Central memory CD4-positive, alpha-beta T cell (primary cell): Measurements from ENCODE around the gene CLCN3.
"Not testable (repeated sequence)": the region's sequence is repeated elsewhere in the genome, so short reads cannot be mapped to it uniquely, and the experiment has no call there.

Source experiments
- DNase-seq: peaks from one replicate; pipeline ENCODE4 v3.0.0; 2022

Gene CLCN3

GRCh38 chr4:169618286-169618685 is 2.1 kb upstream of the CLCN3 start:
- DNase-seq = no peak

DNA sequence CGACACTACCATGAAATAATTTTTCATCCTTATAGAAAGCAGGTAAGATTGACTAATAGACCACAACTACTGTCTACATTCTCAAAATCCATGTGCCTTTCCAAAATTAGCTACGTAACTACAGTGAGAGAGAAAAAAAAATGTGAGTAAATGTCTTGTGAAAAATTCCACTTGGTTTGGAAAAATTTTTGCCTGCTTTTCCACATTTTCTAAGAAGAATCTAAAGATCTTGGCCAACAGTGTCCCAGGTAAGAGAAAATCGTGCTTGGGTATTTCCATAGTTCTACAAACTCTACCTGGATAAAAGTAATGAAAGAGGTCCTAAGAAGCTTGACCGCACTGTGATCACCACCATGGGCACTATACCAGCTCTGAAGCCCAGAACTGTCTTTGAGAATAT is 1.4 kb upstream of the CLCN3 start:
- DNase-seq = no peak

DNA sequence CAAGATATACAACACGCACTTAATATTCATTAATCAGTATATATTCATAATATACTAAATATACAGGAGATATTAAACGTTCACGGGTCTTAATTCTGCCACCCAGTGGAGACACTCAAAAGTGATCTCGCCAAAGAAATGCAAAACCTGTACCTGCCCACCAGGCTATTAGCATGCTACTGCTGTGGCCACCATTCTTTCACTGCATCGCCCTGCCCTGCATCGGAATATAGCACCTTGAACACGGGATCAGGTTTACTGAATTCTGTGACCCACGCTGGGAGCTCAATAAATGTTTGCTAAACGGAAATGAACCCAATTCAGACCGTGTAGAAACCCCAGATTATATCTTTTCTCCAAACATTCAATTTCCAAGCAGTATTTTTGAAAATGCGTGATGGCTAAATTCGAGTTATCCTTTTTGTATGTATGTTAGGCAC is 840 bp upstream of the CLCN3 start:
- no peak for DNase-seq

GRCh38 chr4:169620880-169621248 is 486 bp downstream of the CLCN3 start:
- no peak for DNase-seq

DNA sequence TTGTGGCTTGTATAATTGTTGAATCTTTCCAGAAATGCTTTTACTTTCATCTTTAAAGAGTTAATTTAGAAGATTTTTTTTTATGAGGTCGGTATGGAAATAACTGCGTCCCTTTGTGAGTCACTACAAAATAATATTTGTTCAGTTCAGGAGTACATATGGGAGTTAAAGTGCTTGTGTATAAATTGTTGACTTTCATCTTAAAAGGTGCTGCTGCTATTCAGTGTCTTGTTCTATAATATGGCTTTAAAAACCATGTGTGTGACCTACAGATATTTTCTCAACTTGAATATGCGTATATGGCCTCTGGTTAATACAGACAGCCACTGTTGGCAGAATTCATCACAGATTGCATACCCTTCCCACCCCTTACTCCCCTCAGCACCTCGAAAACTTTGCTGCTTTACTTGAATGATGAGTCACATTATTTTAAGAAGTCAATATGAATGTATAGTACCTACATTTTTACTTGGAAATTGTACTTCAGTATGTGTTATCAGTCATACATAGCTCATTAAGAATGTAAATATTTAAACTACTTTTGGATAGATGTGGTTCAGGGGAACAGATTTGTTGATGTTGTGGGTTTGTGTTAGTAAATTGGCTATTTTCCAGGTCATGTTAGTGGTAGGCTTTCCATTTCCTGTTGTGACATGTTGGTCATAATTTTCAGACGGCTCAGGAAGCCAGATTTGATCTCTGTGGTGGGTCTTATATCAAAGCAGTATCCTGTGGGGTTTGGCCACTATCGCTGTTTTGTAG is 1.5 kb downstream of the CLCN3 start:
- DNase-seq = peak; percentile 83

DNA sequence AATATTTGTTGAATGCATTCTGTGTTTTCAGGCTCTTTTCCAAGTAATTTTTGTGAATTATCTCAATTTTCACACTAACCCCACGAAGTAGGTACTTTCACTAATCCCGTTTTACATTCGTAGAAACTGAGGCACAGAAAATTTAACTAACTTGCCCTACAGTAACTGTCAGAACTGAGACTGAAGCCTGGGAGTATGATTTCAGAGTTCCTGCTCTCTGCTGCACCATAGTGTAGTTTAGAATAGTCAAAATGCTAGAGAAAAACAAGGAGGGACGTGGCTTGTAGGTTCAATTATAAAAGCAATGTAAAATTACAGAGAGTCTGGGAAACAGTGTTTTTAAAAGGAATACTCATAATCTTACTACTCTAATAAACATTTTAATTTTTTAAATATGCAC is 2.2 kb downstream of the CLCN3 start:
- no peak for DNase-seq

- DNase-seq = not testable (repeated sequence)
Observed at GRCh38 chr4:169624012-169624411, 3.6 kb downstream of the CLCN3 start.

GRCh38 chr4:169625886-169626285 is 5.5 kb downstream of the CLCN3 start:
- no peak for DNase-seq

DNA sequence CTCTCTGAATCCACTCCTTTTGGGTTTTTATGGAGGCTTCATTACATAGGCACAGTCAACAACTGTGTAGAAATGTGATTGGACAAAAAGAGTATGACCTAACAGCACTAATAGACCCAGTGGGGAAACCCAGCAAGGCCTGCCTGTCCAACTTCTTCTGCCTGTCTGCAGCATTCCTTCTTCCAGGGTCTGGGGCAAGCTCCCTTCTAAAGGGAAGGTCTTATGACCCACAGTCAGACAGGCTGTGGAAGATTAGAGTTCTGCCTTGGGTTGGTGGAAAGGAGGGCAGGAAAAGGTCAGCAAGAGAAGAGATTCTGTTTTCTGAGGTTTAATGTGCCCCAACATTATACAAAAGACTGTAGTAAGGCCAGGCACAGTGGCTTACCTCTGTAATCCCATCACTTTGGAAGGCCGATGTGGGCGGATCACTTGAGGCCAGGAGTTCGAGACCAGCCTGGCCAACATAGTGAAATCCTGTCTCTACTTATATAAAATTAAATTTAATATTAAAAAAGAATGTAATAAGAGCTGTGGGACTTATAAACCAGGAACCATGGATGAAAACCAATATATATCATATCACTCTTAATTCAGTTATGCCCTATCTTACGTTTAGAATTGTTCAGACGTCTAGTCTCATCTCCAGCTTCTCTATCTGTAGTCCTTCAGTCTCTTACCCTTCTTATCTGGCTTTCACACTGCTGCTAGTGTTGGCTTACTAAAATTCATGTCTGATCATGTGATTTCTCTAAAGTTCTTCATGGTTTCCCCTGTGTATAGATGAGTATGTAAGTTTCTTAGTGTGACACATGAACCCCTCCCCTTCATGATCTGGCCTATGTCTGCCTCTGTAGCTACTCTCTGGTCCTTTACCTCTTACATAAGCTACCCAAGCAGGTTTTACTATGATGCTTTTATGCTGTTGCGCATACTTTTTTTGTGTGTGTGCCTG is 6.2 kb downstream of the CLCN3 start:
- DNase-seq = no peak

DNA sequence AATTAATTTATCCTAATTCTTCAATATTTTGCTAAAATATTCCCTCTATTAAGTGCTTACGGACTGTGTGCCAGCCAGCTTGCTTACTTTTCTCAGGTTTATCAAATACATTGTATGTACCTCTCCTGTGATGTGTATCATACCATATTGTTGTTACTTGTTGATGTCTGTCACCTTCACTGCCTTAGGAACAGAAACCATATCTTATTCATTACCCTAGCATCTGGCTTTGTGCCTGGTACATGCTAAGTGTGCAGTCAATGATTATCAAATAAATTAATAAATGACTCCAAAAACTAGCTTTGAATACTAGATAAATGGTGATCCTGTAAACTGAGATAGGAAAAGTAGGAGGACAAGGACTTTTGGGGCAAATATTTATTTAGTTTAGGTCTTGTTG is 6.9 kb downstream of the CLCN3 start:
- DNase-seq = no peak

- DNase-seq = no peak
Observed at GRCh38 chr4:169628579-169628978, 8.2 kb downstream of the CLCN3 start.

DNA sequence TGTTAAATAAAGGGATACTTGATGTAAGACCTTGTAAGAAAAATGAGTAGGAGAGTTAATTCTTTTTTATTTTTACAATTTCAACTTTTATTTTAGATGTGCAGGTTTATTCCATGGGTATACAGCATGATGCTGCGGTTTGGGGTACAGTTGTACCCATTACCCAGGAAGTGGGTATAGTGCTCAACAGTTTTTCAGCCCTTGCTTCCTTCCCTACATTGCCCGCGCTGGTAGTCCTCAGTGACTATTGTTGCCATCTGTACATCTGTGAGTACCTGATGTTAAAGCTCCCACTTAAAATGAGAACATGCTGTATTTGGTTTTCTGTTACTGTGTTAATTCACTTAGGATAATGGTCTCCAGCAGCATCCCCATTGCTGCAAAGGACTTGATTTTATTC is 9.7 kb downstream of the CLCN3 start:
- DNase-seq = no peak

- DNase-seq = no peak
Observed at GRCh38 chr4:169632896-169633295, 12.5 kb downstream of the CLCN3 start.

DNA sequence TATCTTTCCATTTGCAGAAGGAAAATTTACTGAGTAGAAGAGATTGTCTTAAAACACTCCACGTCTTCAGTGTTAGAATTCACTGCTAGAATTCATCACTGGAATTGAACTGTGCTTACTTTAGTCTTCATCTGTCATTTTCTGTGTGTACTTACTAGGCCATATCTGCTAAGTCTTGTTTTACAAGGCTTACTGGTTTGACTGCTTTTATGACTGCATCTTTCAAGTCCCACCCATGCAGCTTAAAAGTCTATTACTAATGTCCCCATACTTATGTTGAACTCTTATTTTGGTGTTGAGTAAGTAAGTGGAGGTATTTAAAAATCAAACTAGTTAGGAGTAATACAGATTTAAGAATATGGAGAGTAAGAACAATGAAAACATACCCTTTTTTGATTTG is 14.6 kb downstream of the CLCN3 start:
- no peak for DNase-seq

- DNase-seq = no peak
Observed at GRCh38 chr4:169640261-169640870, 20.0 kb downstream of the CLCN3 start.

DNA sequence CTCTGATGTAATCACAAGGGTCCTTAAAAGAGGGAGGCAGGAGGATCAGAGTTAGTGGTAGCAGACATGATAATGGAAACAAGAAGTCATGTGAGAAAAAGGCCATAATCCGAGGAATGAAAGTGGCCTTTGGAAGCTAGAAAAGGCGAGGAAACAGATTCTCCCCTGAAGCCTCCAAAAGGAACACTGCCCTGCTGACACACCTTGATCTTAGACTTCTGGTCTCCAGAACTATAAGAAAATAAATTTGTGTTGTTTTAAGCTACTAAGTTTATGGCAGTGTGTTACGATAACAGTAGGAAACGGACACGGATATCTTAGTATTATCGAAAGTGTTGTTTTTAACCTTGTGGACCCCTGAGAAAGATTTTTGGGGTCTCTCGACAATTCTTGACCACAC is 24.4 kb downstream of the CLCN3 start:
- no peak for DNase-seq

DNA sequence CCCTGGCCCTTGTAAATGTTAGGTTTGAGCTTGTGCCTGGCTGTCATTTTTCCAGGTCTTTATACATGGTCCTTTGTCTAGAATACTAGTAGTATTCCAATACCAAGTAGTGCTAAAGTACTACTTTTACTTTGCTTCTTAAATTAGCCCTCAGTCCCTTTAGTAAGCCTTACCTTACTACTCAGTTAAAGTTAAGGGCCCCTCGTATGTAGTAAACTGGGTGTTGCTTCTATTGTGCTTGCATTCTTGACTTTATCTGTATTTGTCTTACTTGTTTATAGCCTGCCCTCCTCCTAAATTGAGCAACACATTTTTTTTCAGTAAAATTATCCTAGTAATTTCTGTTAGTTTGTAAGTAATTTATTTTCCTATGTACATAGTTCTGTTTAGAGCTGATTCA is 25.2 kb downstream of the CLCN3 start:
- DNase-seq = no peak

GRCh38 chr4:169649545-169650226 is 29.3 kb downstream of the CLCN3 start:
- DNase-seq = no peak

GRCh38 chr4:169650227-169650936 is 30.0 kb downstream of the CLCN3 start:
- DNase-seq = no peak

DNA sequence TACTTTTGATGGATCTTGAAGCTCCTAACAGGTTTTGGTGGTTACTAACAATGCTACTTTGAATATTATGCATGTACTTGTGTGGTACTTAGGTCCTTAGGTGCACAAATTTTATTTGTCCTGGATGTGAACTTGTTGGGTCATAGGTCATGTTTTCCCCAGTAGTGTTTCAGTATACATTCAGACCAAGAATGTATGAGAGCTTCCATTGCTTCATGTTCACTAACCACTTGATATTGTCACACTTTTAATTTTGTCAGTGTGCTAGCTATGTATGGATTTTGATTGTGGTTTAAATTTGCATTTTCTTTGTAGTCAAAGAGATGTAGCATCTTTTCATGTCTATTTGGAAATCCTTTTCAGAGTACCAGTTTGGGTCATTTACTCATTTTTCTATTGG is 32.2 kb downstream of the CLCN3 start:
- DNase-seq = no peak

GRCh38 chr4:169655401-169655800 is 35.0 kb downstream of the CLCN3 start:
- DNase-seq = no peak

GRCh38 chr4:169657470-169658107 is 37.2 kb downstream of the CLCN3 start:
- DNase-seq = no peak
